Keratinocyte (primary cell): ENCODE results near the gene KRIT1. TPM values are rescaled to one million over a fixed set of nuclear protein-coding genes. Genes with fewer than 3 reads are reported as not detected.

ENCODE experiments used
- DNase-seq: peaks from one replicate; pipeline ENCODE4 v3.0.0-alpha.2; 2011; ENCODE audit warnings: low read depth, missing footprints, low spot score
- FAIRE-seq: peaks from 2 replicates; lab custom pipeline; 2011; peaks lifted over from hg19 to GRCh38; lab: Jason Lieb, UNC
- H2AFZ ChIP-seq: 2 replicates; pipeline ENCODE4 v1.6.0; 2012; ENCODE audit warnings: low read length, control low read depth, inconsistent platforms; ENCODE audit not compliant: control insufficient read depth
- H3K27ac ChIP-seq: 2 replicates; pipeline ENCODE4 v1.5.1; 2011; ENCODE audit warnings: low read length; ENCODE audit not compliant: control insufficient read depth, insufficient read depth
- H3K27me3 ChIP-seq: 3 replicates; pipeline ENCODE4 v1.6.0; 2011; ENCODE audit warnings: low read length; ENCODE audit not compliant: control insufficient read depth, insufficient read depth; ENCODE audit errors: extremely low read depth
- H3K36me3 ChIP-seq, 2 experiments: 2 replicates in 1 of 2; 3 replicates in 1 of 2; pipeline ENCODE4 v1.5.1; 2011; ENCODE audit warnings: low read length in 2 of 2, mild to moderate bottlenecking in 1 of 2; ENCODE audit not compliant: control insufficient read depth in 2 of 2, insufficient read depth in 2 of 2; ENCODE audit errors: extremely low read depth in 1 of 2
- H3K4me1 ChIP-seq: 3 replicates; pipeline ENCODE4 v1.5.1; 2011; ENCODE audit warnings: low read length; ENCODE audit not compliant: control insufficient read depth, insufficient read depth; ENCODE audit errors: extremely low read depth
- H3K4me2 ChIP-seq: 3 replicates; pipeline ENCODE4 v1.6.0; 2011; ENCODE audit warnings: low read depth, low read length; ENCODE audit not compliant: control insufficient read depth, insufficient read depth; ENCODE audit errors: extremely low read depth
- H3K4me3 ChIP-seq, 3 experiments: fragments of 200-600 bp in 1 of 3; sonication (generic) in 1 of 3; 2 replicates in 2 of 3; 3 replicates in 1 of 3; pipeline ENCODE4 v1.5.1; 2011 to 2016; ENCODE audit warnings: low read length in 3 of 3, mild to moderate bottlenecking in 3 of 3, control low read depth in 2 of 3, inconsistent platforms in 1 of 3, low read depth in 1 of 3, mixed read lengths in 1 of 3, mixed run types in 1 of 3, moderate library complexity in 1 of 3; ENCODE audit not compliant: control insufficient read depth in 2 of 3, insufficient read depth in 2 of 3; ENCODE audit errors: extremely low read depth in 1 of 3
- H3K79me2 ChIP-seq: 2 replicates; pipeline ENCODE4 v1.6.0; 2012; ENCODE audit warnings: low read length; ENCODE audit not compliant: control insufficient read depth, insufficient read depth
- H3K9ac ChIP-seq: 3 replicates; pipeline ENCODE4 v1.6.0; 2011; ENCODE audit warnings: low read length; ENCODE audit not compliant: control insufficient read depth, insufficient read depth; ENCODE audit errors: extremely low read depth
- H3K9me1 ChIP-seq: 3 replicates; pipeline ENCODE4 v1.6.0; 2011; ENCODE audit warnings: low read length; ENCODE audit not compliant: control insufficient read depth, insufficient read depth; ENCODE audit errors: extremely low read depth
- H3K9me3 ChIP-seq: 2 replicates; pipeline ENCODE4 v1.5.1; 2012; ENCODE audit warnings: low read depth, low read length; ENCODE audit not compliant: control insufficient read depth
- H4K20me1 ChIP-seq: 3 replicates; pipeline ENCODE4 v1.6.0; 2011; ENCODE audit warnings: low read length; ENCODE audit not compliant: control insufficient read depth, insufficient read depth; ENCODE audit errors: extremely low read depth
- EZH2 ChIP-seq: IDR thresholded peaks from one replicate; pipeline ENCODE4 v1.6.1; 2012; ENCODE audit warnings: inconsistent platforms, mild to moderate bottlenecking, low read length, moderate library complexity
- dilution Hi-C: fragments of 300-500 bp; cut with MboI; formaldehyde crosslinking; loops from one replicate; pipeline ENCODE4 v1.7.0; 2020; ENCODE audit warnings: low sequenced_read_pairs; ENCODE audit not compliant: extremely low pct_ligation_motif_present
- polyA plus RNA-seq, 5 experiments: library from polyadenylated mRNA; depleted of rRNA in 3 of 5; stranded (reverse) in 3 of 5; stranded (forward) in 1 of 5; unstranded in 1 of 5; fragments of >200 nt; gene quantifications; 1 replicate in 1 of 5; 2 replicates in 3 of 5; 3 replicates in 1 of 5; pipeline versions ENCODE4 v1.2.1 to v1.2.3, GENCODE V29; 2011 to 2012; ENCODE audit warnings: missing spikeins in 2 of 5, low read depth in 1 of 5, low replicate concordance in 1 of 5
- TF ChIP-seq, protein P1 (sequence below), 3 experiments: IDR thresholded peaks in 1 of 3; conservative IDR thresholded peaks in 1 of 3; optimal IDR thresholded peaks in 1 of 3; 2 replicates in 2 of 3; 3 replicates in 1 of 3; pipeline versions ENCODE3 to v1.5.1; 2011; ENCODE audit warnings: low read length in 3 of 3, mild to moderate bottlenecking in 3 of 3, moderate library complexity in 2 of 3, control low read depth in 1 of 3, inconsistent platforms in 1 of 3; ENCODE audit not compliant: insufficient read depth in 2 of 3; ENCODE audit errors: extremely low read depth in 1 of 3

The KRIT1 gene
- polyA plus RNA-seq, 1 donor (not counting 4 experiments of a cell fraction or from before 2014, with no cell fraction given) = 39.5 TPM

GRCh38 chr7:92246360-92247101, 817 bp upstream of the KRIT1 start:
- peak overlapping the region; percentile 100 for H2AFZ ChIP-seq
- peak overlapping the region; percentile 88 for H3K27ac ChIP-seq
- H3K9me1 ChIP-seq = no peaks in the 10 kb centered on the region
- H3K9me3 ChIP-seq = no peaks in the 10 kb centered on the region
- H4K20me1 ChIP-seq = no peaks in the 10 kb centered on the region
- peak overlapping the region; percentile 57 to 97 (median 81) for H3K4me3 ChIP-seq
- FAIRE-seq = no peak
- H3K79me2 ChIP-seq = peaks cover 79% of the 10 kb centered on the region
- no peak for TF ChIP-seq EZH2
- TF ChIP-seq, protein P1, sequence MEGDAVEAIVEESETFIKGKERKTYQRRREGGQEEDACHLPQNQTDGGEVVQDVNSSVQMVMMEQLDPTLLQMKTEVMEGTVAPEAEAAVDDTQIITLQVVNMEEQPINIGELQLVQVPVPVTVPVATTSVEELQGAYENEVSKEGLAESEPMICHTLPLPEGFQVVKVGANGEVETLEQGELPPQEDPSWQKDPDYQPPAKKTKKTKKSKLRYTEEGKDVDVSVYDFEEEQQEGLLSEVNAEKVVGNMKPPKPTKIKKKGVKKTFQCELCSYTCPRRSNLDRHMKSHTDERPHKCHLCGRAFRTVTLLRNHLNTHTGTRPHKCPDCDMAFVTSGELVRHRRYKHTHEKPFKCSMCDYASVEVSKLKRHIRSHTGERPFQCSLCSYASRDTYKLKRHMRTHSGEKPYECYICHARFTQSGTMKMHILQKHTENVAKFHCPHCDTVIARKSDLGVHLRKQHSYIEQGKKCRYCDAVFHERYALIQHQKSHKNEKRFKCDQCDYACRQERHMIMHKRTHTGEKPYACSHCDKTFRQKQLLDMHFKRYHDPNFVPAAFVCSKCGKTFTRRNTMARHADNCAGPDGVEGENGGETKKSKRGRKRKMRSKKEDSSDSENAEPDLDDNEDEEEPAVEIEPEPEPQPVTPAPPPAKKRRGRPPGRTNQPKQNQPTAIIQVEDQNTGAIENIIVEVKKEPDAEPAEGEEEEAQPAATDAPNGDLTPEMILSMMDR (optimal IDR thresholded peaks at IDR 0.05 in 1 of 3, IDR thresholded peaks at IDR 0.05 in 1 of 3, conservative IDR thresholded peaks at IDR 0.05 in 1 of 3; ENCODE audit: extremely low read depth in 1 of 3, insufficient read depth in 2 of 3, low read length in 3 of 3) = no peak
- no peaks in the 10 kb centered on the region for H3K27me3 ChIP-seq
- H3K4me2 ChIP-seq = peak overlapping the region; percentile 93
- peaks cover 35% of the 10 kb centered on the region for H3K4me1 ChIP-seq
- dilution Hi-C loops = no loop called here
- peak overlapping the region; percentile 97 for H3K9ac ChIP-seq
- no peak for DNase-seq
- H3K36me3 ChIP-seq = peaks cover 0 to 2% of the 10 kb centered on the region in 2 experiments

- Histone ChIP-seq H3K4me1 (peaks cover 24% of the 10 kb centered on the region), H2AFZ (peak overlapping the region; percentile 100), H3K9me1 (no peaks in the 10 kb centered on the region), H3K9ac (peak overlapping the region; percentile 97), H3K4me2 (peak overlapping the region; percentile 96), H3K79me2 (peaks cover 68% of the 10 kb centered on the region), H4K20me1 (no peaks in the 10 kb centered on the region), H3K36me3 (peaks cover 0 to 12% of the 10 kb centered on the region in 2 experiments), H3K9me3 (no peaks in the 10 kb centered on the region), H3K27me3 (no peaks in the 10 kb centered on the region), H3K27ac (peak overlapping the region; percentile 88), H3K4me3 (peak overlapping the region; percentile 57 to 97 (median 81))
- TF ChIP-seq, protein P1 (optimal IDR thresholded peaks at IDR 0.05 in 1 of 3, IDR thresholded peaks at IDR 0.05 in 1 of 3, conservative IDR thresholded peaks at IDR 0.05 in 1 of 3; ENCODE audit: extremely low read depth in 1 of 3, insufficient read depth in 2 of 3, low read length in 3 of 3) = peak in 1 of 3 experiments; percentile 8
- TF ChIP-seq EZH2 = no peak
- dilution Hi-C loops = no loop called here
- DNase-seq (no peak), FAIRE-seq (peak; percentile 36)
Measured at GRCh38 chr7:92244808-92245486, 767 bp downstream of the KRIT1 start.
